ENCODE data around the gene CFAP53. TPM values are rescaled to one million over a fixed set of nuclear protein-coding genes. Genes with fewer than 3 reads are reported as not detected.

The CFAP53 gene
- total and polyA plus RNA-seq, 7 experiments from 2014 or later: 0.09 to 1.8 (median 0.45) TPM; not detected in 1

DNA sequence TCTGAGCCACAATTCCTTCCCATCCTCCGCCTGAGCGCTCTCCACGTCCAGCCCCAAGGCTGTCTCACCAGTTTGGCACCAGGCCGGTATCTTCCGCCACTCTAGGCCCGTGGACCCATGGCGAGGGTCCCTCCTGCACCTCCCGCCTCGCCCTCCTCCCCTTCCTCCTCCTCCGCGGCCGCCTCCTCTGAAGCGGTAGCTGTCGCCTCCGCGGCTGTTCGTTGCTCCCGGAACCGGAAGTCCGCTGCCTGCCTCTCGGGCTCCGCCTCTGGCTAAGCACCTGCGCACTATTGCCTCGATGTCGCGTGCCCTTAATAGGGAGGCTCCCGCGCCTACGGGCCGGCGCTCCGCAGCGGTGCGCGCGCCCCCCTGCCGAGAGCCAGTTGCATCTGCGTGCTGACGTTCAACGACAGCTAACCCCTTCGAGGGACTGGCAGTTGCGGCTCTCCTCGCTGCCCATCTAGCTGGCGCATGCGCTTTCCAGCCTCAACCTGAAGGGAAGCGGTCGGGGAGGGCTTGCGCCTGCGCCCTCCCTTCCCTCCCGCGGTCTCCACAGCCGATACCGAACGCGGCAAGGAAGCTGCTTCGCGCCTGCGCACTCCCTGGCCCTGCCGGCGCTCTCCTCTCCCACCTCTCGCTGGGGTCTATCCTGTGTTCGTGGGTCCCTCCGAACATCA, 15.1 kb upstream of the CFAP53 start, which contains the start of gene MBD1:
MBD1 (minus strand) TSS at position 229 of the 677 bp plus-strand sequence. CDS start 1,531 bp downstream, outside the sequence.
- ATAC-seq (peak; percentile 94), DNase-seq (peak; percentile 90 to 99 (median 97))
- ChIA-PET POLR2A (interaction anchor here (0.5 to 2.5 kb wide), 18 partner anchors 9 to 1344 kb away, joined by 3 to 29 read pairs (median 4); partner anchors contain the start of genes C18orf32, CFAP53, SKA1 and SMAD4), CTCF (interaction anchor here (0.7 to 1.6 kb wide), 6 partner anchors 11 to 78 kb away, joined by 3 to 8 read pairs (median 4); no protein-coding TSS in a partner anchor)
- Histone ChIP-seq H3K9me3 (ENCODE audit: control insufficient read depth in 2 of 3, low read length in 3 of 3) (no peaks in the 10 kb centered on the region), H3K27me3 (ENCODE audit: control insufficient read depth in 2 of 2, insufficient read depth in 2 of 2, low read length in 2 of 2) (no peaks in the 10 kb centered on the region), H3K36me3 (ENCODE audit: control insufficient read depth in 2 of 3, insufficient read depth in 3 of 3, low read length in 3 of 3) (peaks cover 7 to 50% (median 10%) of the 10 kb centered on the region in 3 experiments), H3K4me1 (ENCODE audit: control insufficient read depth in 2 of 2, insufficient read depth in 2 of 2, low read length in 2 of 2) (peaks cover 21 to 33% of the 10 kb centered on the region in 2 donors), H3K4me3 (ENCODE audit: low read length) (peak within 1 kb of the TSS; percentile 94), H3K27ac (ENCODE audit: low read depth, low read length) (peak within 1 kb of the TSS; percentile 88)
- peaks cover 24 to 53% (median 45%) of the 10 kb centered on the region in 7 donors for H3K4me1 Mint-ChIP-seq
- H3K9me3 Mint-ChIP-seq: peaks cover 0 to 3% (median 0%) of the 10 kb centered on the region in 11 donors
- H3K27me3 Mint-ChIP-seq: peaks cover 0 to 2% (median 0%) of the 10 kb centered on the region in 5 donors
- H3K4me3 Mint-ChIP-seq: peak within 1 kb of the TSS; percentile 90 to 99 (median 97)
- H3K36me3 Mint-ChIP-seq: peaks cover 10 to 57% (median 21%) of the 10 kb centered on the region in 5 donors
- peak within 1 kb of the TSS; percentile 93 to 99 (median 97) for H3K27ac Mint-ChIP-seq
- intact Hi-C loops (cut with micrococcal nuclease): loop anchor here (1.0 to 10.0 kb wide), 15 partner anchors 15 to 1437 kb away; partner anchors contain the start of genes C18orf32 (in 2 of the 2), CFAP53 (in 2 of the 2), RPL17 (in 2 of the 2) and ACAA2 (in 1 of the 2)

DNA sequence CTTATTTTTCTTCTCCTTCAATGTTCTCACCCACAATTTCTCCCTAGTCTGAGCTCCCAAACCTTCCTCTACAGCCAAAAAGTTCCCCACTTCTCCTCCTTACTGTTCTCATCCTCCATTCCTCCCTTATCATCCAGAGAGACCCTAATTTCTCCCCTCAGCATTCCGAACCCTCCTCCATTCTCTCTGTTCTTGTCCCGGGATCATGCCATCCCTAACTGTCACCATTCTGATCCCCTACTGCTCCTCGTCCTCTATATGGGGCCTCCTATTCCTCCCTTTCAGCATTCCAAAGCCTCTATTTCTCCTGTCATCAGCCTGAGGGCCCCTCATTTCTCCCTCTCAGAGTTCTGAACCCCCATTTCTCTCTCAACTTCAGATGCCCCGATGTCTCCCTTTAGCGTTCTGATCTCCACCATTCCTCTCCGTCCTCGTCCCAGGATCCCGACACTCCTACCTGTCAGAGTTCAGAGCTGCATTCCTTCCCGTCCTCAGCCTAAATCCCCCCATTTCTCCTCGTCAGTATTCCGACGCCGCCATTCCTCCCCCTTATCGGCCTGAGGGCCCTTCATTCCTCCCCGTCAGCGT, 14.5 kb upstream of the CFAP53 start:
- H3K27me3 ChIP-seq (ENCODE audit: control insufficient read depth in 2 of 2, insufficient read depth in 2 of 2, low read length in 2 of 2): no peaks in the 10 kb centered on the region
- DNase-seq (no peak), ATAC-seq (no peak)
- no peaks in the 10 kb centered on the region for H3K9me3 ChIP-seq (ENCODE audit: control insufficient read depth in 2 of 3, low read length in 3 of 3)
- H3K36me3 ChIP-seq (ENCODE audit: control insufficient read depth in 2 of 3, insufficient read depth in 3 of 3, low read length in 3 of 3): peaks cover 14 to 50% (median 16%) of the 10 kb centered on the region in 3 experiments
- peaks cover 21 to 29% of the 10 kb centered on the region in 2 donors for H3K4me1 ChIP-seq (ENCODE audit: control insufficient read depth in 2 of 2, insufficient read depth in 2 of 2, low read length in 2 of 2)
- peaks cover 16 to 59% (median 27%) of the 10 kb centered on the region in 5 donors for H3K36me3 Mint-ChIP-seq
- H3K27ac Mint-ChIP-seq: peak overlapping the region; percentile 93 to 99 (median 97)
- peaks cover 0 to 2% (median 0%) of the 10 kb centered on the region in 5 donors for H3K27me3 Mint-ChIP-seq
- H3K27ac ChIP-seq (ENCODE audit: low read depth, low read length): peak overlapping the region; percentile 88
- ChIA-PET CTCF (interaction anchor here (1.2 to 1.6 kb wide), 3 partner anchors 11 to 78 kb away, joined by 3 to 8 read pairs (median 6); no protein-coding TSS in a partner anchor), POLR2A (interaction anchor here (0.5 to 2.5 kb wide), 13 partner anchors 9 to 1343 kb away, joined by 3 to 29 read pairs (median 6); partner anchors contain the start of genes C18orf32, CFAP53 and SMAD4)
- H3K4me3 Mint-ChIP-seq: peak overlapping the region; percentile 90 to 99 (median 97)
- H3K4me1 Mint-ChIP-seq: peaks cover 24 to 48% (median 40%) of the 10 kb centered on the region in 7 donors
- H3K4me3 ChIP-seq (ENCODE audit: low read length): peak overlapping the region; percentile 94
- H3K9me3 Mint-ChIP-seq: peaks cover 0 to 3% (median 0%) of the 10 kb centered on the region in 11 donors
- intact Hi-C loops (cut with micrococcal nuclease): loop anchor here (1.0 to 10.0 kb wide), 16 partner anchors 8 to 1436 kb away; partner anchors contain the start of genes C18orf32 (in 2 of the 2), CFAP53 (in 2 of the 2), RPL17 (in 2 of the 2) and ACAA2 (in 1 of the 2)

GRCh38 chr18:50279752-50280151, 13.5 kb upstream of the CFAP53 start:
- CTCF ChIA-PET: interaction anchor here (0.6 kb wide), 1 partner anchor 10 kb away, joined by 5 read pairs; no protein-coding TSS in a partner anchor
- H3K4me1 Mint-ChIP-seq: peaks cover 24 to 45% (median 40%) of the 10 kb centered on the region in 7 donors

GRCh38 chr18:50277942-50278341, 11.6 kb upstream of the CFAP53 start:
- no peak overlapping the region for H3K4me3 Mint-ChIP-seq
- H3K27ac Mint-ChIP-seq: no peak overlapping the region
- no peaks in the 10 kb centered on the region for H3K9me3 ChIP-seq (ENCODE audit: control insufficient read depth in 2 of 3, low read length in 3 of 3)
- peaks cover 21 to 59% (median 29%) of the 10 kb centered on the region in 5 donors for H3K36me3 Mint-ChIP-seq
- H3K4me1 ChIP-seq (ENCODE audit: control insufficient read depth in 2 of 2, insufficient read depth in 2 of 2, low read length in 2 of 2): peaks cover 21 to 29% of the 10 kb centered on the region in 2 donors
- H3K36me3 ChIP-seq (ENCODE audit: control insufficient read depth in 2 of 3, insufficient read depth in 3 of 3, low read length in 3 of 3): peaks cover 19 to 50% (median 21%) of the 10 kb centered on the region in 3 experiments
- intact Hi-C loops (cut with micrococcal nuclease): loop anchor here in 1 of 2 donors (1.0 kb wide), 1 partner anchor 9 kb away; the partner anchor contains the start of gene CXXC1
- ATAC-seq (no peak), DNase-seq (no peak)
- peaks cover 0 to 3% (median 0%) of the 10 kb centered on the region in 11 donors for H3K9me3 Mint-ChIP-seq
- no peaks in the 10 kb centered on the region for H3K27me3 ChIP-seq (ENCODE audit: control insufficient read depth in 2 of 2, insufficient read depth in 2 of 2, low read length in 2 of 2)
- ChIA-PET CTCF (interaction anchor here (0.6 kb wide), 1 partner anchor 9 kb away, joined by 4 read pairs; no protein-coding TSS in a partner anchor), POLR2A (interaction anchor here (1.3 kb wide), 1 partner anchor 8 kb away, joined by 4 read pairs; no protein-coding TSS in a partner anchor)
- no peak overlapping the region for H3K27ac ChIP-seq (ENCODE audit: low read depth, low read length)
- no peak overlapping the region for H3K4me3 ChIP-seq (ENCODE audit: low read length)
- H3K4me1 Mint-ChIP-seq: peaks cover 24 to 40% (median 35%) of the 10 kb centered on the region in 7 donors
- H3K27me3 Mint-ChIP-seq: peaks cover 0 to 2% (median 0%) of the 10 kb centered on the region in 5 donors

More at GRCh38 chr18:50279752-50280151, 13.5 kb upstream of the CFAP53 start:
- Mint-ChIP-seq H3K36me3 (peaks cover 19 to 61% (median 34%) of the 10 kb centered on the region in 5 donors), H3K9me3 (peaks cover 0 to 3% (median 0%) of the 10 kb centered on the region in 11 donors), H3K27me3 (peaks cover 0 to 2% (median 0%) of the 10 kb centered on the region in 5 donors), H3K27ac (peak overlapping the region in 6 of 9 donors; percentile 93 to 97 (median 96)), H3K4me3 (peak overlapping the region; percentile 90 to 99 (median 97))
- intact Hi-C loops (cut with micrococcal nuclease): loop anchor here (1.0 to 10.0 kb wide), 8 partner anchors 9 to 1435 kb away; partner anchors contain the start of genes ELAC1 (in 1 of the 2), MEX3C (in 1 of the 2) and SMAD4 (in 1 of the 2)
- no peaks in the 10 kb centered on the region for H3K9me3 ChIP-seq (ENCODE audit: control insufficient read depth in 2 of 3, low read length in 3 of 3)
- H3K27me3 ChIP-seq (ENCODE audit: control insufficient read depth in 2 of 2, insufficient read depth in 2 of 2, low read length in 2 of 2): no peaks in the 10 kb centered on the region
- H3K4me3 ChIP-seq (ENCODE audit: low read length): peak overlapping the region; percentile 94
- ATAC-seq: no peak
- POLR2A ChIA-PET: interaction anchor here (2.5 kb wide), 1 partner anchor 8 kb away, joined by 6 read pairs; no protein-coding TSS in a partner anchor
- peaks cover 14 to 50% (median 20%) of the 10 kb centered on the region in 3 experiments for H3K36me3 ChIP-seq (ENCODE audit: control insufficient read depth in 2 of 3, insufficient read depth in 3 of 3, low read length in 3 of 3)
- H3K27ac ChIP-seq (ENCODE audit: low read depth, low read length): peak overlapping the region; percentile 88
- peaks cover 21 to 29% of the 10 kb centered on the region in 2 donors for H3K4me1 ChIP-seq (ENCODE audit: control insufficient read depth in 2 of 2, insufficient read depth in 2 of 2, low read length in 2 of 2)
- no peak for DNase-seq

GRCh38 chr18:50276452-50276851, 10.2 kb upstream of the CFAP53 start:
- intact Hi-C loops (cut with micrococcal nuclease): no loop called here
- Mint-ChIP-seq H3K36me3 (peaks cover 21 to 59% (median 31%) of the 10 kb centered on the region in 5 donors), H3K4me1 (peaks cover 22 to 34% (median 31%) of the 10 kb centered on the region in 7 donors), H3K4me3 (no peak overlapping the region), H3K27ac (no peak overlapping the region), H3K9me3 (peaks cover 0 to 1% (median 0%) of the 10 kb centered on the region in 11 donors), H3K27me3 (no peaks in the 10 kb centered on the region)
- H3K9me3 ChIP-seq (ENCODE audit: control insufficient read depth in 2 of 3, low read length in 3 of 3): no peaks in the 10 kb centered on the region
- ChIA-PET CTCF (no interaction called here), POLR2A (no interaction called here)
- peaks cover 19 to 61% (median 27%) of the 10 kb centered on the region in 3 experiments for H3K36me3 ChIP-seq (ENCODE audit: control insufficient read depth in 2 of 3, insufficient read depth in 3 of 3, low read length in 3 of 3)
- no peak overlapping the region for H3K4me3 ChIP-seq (ENCODE audit: low read length)
- no peak for ATAC-seq
- DNase-seq: no peak
- no peaks in the 10 kb centered on the region for H3K27me3 ChIP-seq (ENCODE audit: control insufficient read depth in 2 of 2, insufficient read depth in 2 of 2, low read length in 2 of 2)
- no peak overlapping the region for H3K27ac ChIP-seq (ENCODE audit: low read depth, low read length)
- H3K4me1 ChIP-seq (ENCODE audit: control insufficient read depth in 2 of 2, insufficient read depth in 2 of 2, low read length in 2 of 2): peaks cover 15 to 22% of the 10 kb centered on the region in 2 donors

Data from naive thymus-derived CD4-positive, alpha-beta T cell (primary cell).